Measurements from ENCODE around the gene DENND1C. TPM values are rescaled to one million over a fixed set of nuclear protein-coding genes. Genes with fewer than 3 reads are reported as not detected.

The DENND1C gene
- total and polyA plus RNA-seq, 9 of the 15 experiments (the other 6 are each of a cell fraction or from before 2014, with no cell fraction given), result 0.03 to 1.2 (median 0.32) TPM; not detected in 1

DNA sequence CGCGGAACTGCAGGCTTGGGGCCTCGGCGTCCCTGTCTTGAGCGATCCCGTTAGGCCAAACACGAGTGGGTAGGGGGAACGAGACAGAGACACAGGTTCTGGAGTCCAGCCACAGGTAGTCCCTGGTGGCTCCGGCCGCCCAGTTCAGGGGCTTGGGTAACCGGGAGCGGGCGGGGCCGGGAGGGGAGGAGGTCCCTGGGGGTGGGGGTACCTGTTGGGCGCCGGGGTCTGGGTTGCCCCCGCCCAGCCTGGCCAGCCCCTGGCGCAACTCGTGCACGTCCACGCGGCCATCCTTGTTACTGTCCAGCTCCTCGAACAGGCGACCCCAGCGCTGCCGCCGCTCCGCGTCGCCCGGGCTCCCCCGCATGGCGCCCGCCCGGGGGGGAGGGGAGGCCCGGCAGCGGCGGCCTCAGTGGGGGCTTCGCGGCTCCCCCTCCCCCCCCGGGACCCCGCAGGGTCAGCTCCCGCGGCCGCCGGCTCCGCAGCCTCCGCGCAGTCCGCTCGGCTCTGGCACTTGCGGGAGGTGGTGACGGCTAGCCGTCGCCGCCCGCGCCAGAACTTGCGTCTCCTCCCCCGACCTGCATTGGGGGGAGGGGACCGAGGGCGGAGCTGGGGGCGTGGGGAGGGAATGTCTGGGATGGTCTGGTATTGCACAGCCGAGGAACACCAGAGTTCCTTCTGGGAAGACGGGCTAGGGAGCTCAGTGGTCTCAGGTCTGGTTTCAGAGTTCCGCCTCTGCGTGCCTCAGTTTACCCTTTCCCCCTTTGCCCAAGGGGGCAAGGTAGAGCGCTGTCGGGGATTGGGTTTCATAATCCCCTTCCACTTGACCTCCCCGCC, 22.1 kb downstream of the DENND1C start, which contains the start of gene SLC25A23 (continued):
- TF ChIP-seq, protein P1, sequence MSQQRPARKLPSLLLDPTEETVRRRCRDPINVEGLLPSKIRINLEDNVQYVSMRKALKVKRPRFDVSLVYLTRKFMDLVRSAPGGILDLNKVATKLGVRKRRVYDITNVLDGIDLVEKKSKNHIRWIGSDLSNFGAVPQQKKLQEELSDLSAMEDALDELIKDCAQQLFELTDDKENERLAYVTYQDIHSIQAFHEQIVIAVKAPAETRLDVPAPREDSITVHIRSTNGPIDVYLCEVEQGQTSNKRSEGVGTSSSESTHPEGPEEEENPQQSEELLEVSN (IDR thresholded peaks at IDR 0.05; ENCODE audit: borderline replicate concordance in 1 of 2, extremely low read depth in 1 of 2, insufficient read depth in 1 of 2, insufficient read length in 1 of 2, low read depth in 1 of 2, low read length in 1 of 2, poor library complexity in 1 of 2, severe bottlenecking in 1 of 2), result peak; percentile 31 to 63
- TF ChIP-seq, protein P2, sequence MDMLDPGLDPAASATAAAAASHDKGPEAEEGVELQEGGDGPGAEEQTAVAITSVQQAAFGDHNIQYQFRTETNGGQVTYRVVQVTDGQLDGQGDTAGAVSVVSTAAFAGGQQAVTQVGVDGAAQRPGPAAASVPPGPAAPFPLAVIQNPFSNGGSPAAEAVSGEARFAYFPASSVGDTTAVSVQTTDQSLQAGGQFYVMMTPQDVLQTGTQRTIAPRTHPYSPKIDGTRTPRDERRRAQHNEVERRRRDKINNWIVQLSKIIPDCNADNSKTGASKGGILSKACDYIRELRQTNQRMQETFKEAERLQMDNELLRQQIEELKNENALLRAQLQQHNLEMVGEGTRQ (CRISPR knock-in tag; IDR thresholded peaks at IDR 0.05), result no peak
- TF ChIP-seq MTF1 (CRISPR knock-in tag; IDR thresholded peaks at IDR 0.05; ENCODE audit: borderline replicate concordance), result no peak
- peak; percentile 40; the same call in 1 of the 2 replicates for TF ChIP-seq CC2D1A (IDR thresholded peaks at IDR 0.05)
- no peak for TF ChIP-seq PHF21A (IDR thresholded peaks at IDR 0.05; ENCODE audit: borderline replicate concordance, low read depth)
- peak in 1 of 2 experiments; percentile 30; a peak in 1 of 4 replicates for TF ChIP-seq MAZ (CRISPR knock-in tag; conservative IDR thresholded peaks at IDR 0.05 in 1 of 2, IDR thresholded peaks at IDR 0.05 in 1 of 2)
- no peak for TF ChIP-seq ZNF253 (CRISPR knock-in tag; conservative IDR thresholded peaks at IDR 0.05)
- TF ChIP-seq ELF1 (tag; IDR thresholded peaks at IDR 0.05), result no peak
- TF ChIP-seq, protein P3, sequence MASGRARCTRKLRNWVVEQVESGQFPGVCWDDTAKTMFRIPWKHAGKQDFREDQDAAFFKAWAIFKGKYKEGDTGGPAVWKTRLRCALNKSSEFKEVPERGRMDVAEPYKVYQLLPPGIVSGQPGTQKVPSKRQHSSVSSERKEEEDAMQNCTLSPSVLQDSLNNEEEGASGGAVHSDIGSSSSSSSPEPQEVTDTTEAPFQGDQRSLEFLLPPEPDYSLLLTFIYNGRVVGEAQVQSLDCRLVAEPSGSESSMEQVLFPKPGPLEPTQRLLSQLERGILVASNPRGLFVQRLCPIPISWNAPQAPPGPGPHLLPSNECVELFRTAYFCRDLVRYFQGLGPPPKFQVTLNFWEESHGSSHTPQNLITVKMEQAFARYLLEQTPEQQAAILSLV (tag; IDR thresholded peaks at IDR 0.05), result no peak
- TF ChIP-seq, protein P4, sequence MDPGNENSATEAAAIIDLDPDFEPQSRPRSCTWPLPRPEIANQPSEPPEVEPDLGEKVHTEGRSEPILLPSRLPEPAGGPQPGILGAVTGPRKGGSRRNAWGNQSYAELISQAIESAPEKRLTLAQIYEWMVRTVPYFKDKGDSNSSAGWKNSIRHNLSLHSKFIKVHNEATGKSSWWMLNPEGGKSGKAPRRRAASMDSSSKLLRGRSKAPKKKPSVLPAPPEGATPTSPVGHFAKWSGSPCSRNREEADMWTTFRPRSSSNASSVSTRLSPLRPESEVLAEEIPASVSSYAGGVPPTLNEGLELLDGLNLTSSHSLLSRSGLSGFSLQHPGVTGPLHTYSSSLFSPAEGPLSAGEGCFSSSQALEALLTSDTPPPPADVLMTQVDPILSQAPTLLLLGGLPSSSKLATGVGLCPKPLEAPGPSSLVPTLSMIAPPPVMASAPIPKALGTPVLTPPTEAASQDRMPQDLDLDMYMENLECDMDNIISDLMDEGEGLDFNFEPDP (CRISPR knock-in tag; IDR thresholded peaks at IDR 0.05), result no peak
- TF ChIP-seq NFIC (IDR thresholded peaks at IDR 0.05), result 0 out of 2 replicates have a peak, but pooled peaks have one; percentile 6
- peak in 2 of 3 experiments; percentile 32 to 59 for TF ChIP-seq YY1 (IDR thresholded peaks at IDR 0.05; ENCODE audit: borderline replicate concordance in 1 of 3, control insufficient read depth in 1 of 3, extremely low read depth in 1 of 3, insufficient read depth in 3 of 3, insufficient read length in 1 of 3, insufficient replicate concordance in 2 of 3, low read depth in 1 of 3, low read length in 2 of 3)
- TF ChIP-seq MXI1 (IDR thresholded peaks at IDR 0.05; ENCODE audit: low read depth, low read length), result no peak
- TF ChIP-seq, protein P5, sequence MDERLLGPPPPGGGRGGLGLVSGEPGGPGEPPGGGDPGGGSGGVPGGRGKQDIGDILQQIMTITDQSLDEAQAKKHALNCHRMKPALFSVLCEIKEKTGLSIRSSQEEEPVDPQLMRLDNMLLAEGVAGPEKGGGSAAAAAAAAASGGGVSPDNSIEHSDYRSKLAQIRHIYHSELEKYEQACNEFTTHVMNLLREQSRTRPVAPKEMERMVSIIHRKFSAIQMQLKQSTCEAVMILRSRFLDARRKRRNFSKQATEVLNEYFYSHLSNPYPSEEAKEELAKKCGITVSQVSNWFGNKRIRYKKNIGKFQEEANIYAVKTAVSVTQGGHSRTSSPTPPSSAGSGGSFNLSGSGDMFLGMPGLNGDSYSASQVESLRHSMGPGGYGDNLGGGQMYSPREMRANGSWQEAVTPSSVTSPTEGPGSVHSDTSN (CRISPR knock-in tag; IDR thresholded peaks at IDR 0.05; ENCODE audit: low read depth), result no peak
- TF ChIP-seq, protein P5 (tag; conservative IDR thresholded peaks at IDR 0.05; ENCODE audit: low read depth), result no peak
- no peak for TF ChIP-seq HMG20A (CRISPR knock-in tag; conservative IDR thresholded peaks at IDR 0.05)
- 0 out of 2 replicates have a peak, but pooled peaks have one; percentile 62 for TF ChIP-seq ZNF133 (CRISPR knock-in tag; IDR thresholded peaks at IDR 0.05)
- TF ChIP-seq BCOR (IDR thresholded peaks at IDR 0.05), result peak; percentile 99
- no peak for TF ChIP-seq HNRNPUL1 (IDR thresholded peaks at IDR 0.05; ENCODE audit: low read length)

All from K562 (cell line).